Mononuclear cell (primary cell): Measurements from ENCODE around the gene ZNF169. TPM values are rescaled to one million over a fixed set of nuclear protein-coding genes. Genes with fewer than 3 reads are reported as not detected.

ENCODE experiments used
- total RNA-seq: library from RNA; depleted of rRNA; stranded (reverse); fragments of >200 nt; gene quantifications from one replicate; pipeline ENCODE4 v1.2.3, GENCODE V29; 2012

ZNF169 gene
- total RNA-seq, 1 donor: 6.4 TPM

Other genes starting within 250 kb of the ZNF169 start
- gene PTPDC1, start 174.8 kb upstream of the ZNF169 start, total RNA-seq: 3.9 TPM
- not detected for gene NUTM2F, start 69.3 kb downstream of the ZNF169 start, total RNA-seq